Right atrium auricular region (tissue), 2 donors: ENCODE results near the gene STAMBP. TPM values are rescaled to one million over a fixed set of nuclear protein-coding genes. Genes with fewer than 3 reads are reported as not detected.
"Not testable (repeated sequence)": the region's sequence is repeated elsewhere in the genome, so short reads cannot be mapped to it uniquely, and the experiment has no call there.

Source experiments
- DNase-seq: peaks from one replicate; pipeline ENCODE4 v3.0.0-alpha.2; 2019; ENCODE audit warnings: low spot score
- H3K27ac ChIP-seq, 2 donors: fragments of 200-600 bp; sonication (generic); 1 replicate in 1 of 2; 2 replicates in 1 of 2; pipeline ENCODE4 v1.5.1; 2016 to 2019
- H3K27me3 ChIP-seq, 2 donors: fragments of 200-600 bp; sonication (generic); one replicate each; pipeline versions ENCODE4 v1.5.1 to v1.6.0; 2017 to 2019
- H3K36me3 ChIP-seq: fragments of 200-600 bp; sonication (generic); one replicate; pipeline ENCODE4 v1.5.1; 2016
- H3K4me1 ChIP-seq, 2 donors: fragments of 200-600 bp; sonication (generic); one replicate each; pipeline versions ENCODE4 v1.5.1 to v1.6.0; 2017 to 2019
- H3K4me3 ChIP-seq, 2 donors: fragments of 200-600 bp; sonication (generic); 1 replicate in 1 of 2; 2 replicates in 1 of 2; pipeline ENCODE4 v1.5.1; 2017 to 2019; ENCODE audit warnings: mild to moderate bottlenecking in 1 of 2, moderate library complexity in 1 of 2
- H3K9me3 ChIP-seq, 2 donors: fragments of 200-600 bp; sonication (generic); one replicate each; pipeline ENCODE4 v1.5.1; 2019
- total RNA-seq, 2 donors: library from RNA; depleted of rRNA; stranded (reverse); fragments of >200 nt; gene quantifications; one replicate each; pipeline ENCODE4 v1.1.0, GENCODE V29; 2016
- TF ChIP-seq, protein P1 (sequence below), 2 donors: fragments of 200-600 bp; sonication (generic); IDR thresholded peaks; one replicate each; pipeline ENCODE4 v1.5.1; 2019; ENCODE audit warnings: antibody characterized with exemption in 2 of 2

The STAMBP gene
- total RNA-seq, 2 donors from 2014 or later: 23.3 to 37.3 TPM

DNA sequence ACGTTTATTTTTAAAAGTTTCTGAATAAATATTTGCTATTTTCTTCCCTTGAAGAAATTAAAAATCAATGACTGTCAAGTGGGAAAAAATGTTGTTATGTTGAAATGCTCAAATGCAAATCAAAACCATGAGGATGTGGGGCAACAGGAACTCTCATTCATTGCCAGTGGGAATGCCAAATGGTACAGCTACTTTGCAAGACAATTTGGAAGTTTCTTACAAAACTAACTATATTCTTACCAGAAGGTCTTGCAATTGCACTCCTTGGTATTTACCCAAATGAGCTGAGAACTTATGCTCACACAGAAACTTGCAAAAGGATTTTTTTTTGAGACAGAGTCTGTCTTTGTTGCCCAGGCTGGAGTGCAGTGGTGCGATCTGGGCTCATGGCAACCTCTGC lies 56.6 kb downstream of the STAMBP start:
- Histone ChIP-seq H3K4me1 (no peaks in the 10 kb centered on the region), H3K4me3 (no peak overlapping the region), H3K36me3 (no peaks in the 10 kb centered on the region), H3K27me3 (no peaks in the 10 kb centered on the region), H3K9me3 (no peaks in the 10 kb centered on the region), H3K27ac (no peak overlapping the region)
- TF ChIP-seq, protein P1, sequence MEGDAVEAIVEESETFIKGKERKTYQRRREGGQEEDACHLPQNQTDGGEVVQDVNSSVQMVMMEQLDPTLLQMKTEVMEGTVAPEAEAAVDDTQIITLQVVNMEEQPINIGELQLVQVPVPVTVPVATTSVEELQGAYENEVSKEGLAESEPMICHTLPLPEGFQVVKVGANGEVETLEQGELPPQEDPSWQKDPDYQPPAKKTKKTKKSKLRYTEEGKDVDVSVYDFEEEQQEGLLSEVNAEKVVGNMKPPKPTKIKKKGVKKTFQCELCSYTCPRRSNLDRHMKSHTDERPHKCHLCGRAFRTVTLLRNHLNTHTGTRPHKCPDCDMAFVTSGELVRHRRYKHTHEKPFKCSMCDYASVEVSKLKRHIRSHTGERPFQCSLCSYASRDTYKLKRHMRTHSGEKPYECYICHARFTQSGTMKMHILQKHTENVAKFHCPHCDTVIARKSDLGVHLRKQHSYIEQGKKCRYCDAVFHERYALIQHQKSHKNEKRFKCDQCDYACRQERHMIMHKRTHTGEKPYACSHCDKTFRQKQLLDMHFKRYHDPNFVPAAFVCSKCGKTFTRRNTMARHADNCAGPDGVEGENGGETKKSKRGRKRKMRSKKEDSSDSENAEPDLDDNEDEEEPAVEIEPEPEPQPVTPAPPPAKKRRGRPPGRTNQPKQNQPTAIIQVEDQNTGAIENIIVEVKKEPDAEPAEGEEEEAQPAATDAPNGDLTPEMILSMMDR (IDR thresholded peaks at IDR 0.05): no peak
- DNase-seq: no peak

DNA sequence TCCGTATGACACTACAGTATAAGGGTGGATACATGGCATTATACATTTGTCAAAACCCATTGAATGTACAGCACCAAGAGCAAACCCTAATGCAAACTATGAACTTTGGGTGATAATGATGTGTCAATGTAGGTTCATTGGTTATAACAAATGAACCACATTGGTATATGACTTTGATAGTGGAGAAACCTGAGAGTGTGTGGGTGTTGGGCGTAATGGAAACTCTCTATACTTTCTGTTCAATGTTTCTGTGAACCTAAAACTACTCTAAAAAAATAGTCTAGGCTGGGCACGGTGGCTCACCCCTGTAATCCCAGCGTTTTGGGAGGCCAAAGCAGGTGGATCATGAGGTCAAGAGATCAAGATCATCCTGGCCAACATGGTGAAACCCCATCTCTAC lies 57.6 kb downstream of the STAMBP start:
- H3K9me3 ChIP-seq: no peaks in the 10 kb centered on the region
- DNase-seq: no peak

DNA sequence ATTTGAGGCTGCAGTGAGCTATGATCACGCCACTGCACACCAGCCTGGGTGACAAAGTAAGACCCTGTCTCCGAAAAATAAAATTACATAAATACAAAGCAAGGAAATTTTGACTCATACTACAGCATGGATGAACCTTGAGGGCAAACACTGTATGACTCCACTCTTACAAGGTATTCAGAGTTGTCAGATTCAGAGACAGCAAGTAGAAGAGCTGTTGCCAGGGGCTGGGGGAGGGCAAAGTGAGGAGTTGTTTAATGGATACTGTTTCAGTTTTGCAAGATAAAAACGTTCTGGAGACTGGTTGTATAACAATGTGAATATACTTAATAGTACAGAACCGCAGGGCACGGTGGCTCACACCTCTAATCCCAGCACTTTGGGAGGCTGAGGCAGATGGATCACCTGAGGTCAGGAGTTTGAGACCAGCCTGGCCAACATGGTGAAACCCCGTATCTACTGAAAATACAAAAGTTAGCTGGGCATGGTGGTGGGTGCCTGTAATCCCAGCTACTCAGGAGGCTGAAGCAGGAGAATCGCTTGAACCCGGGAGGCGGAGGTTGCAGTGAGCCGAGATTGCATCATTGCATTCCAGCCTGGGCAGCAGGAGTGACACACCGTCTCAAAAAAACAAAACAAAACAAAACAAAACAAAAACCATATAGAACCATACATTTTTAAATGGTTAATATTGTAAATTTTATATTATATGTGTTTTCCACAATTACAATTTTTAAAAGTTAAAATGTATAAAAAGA lies 59.0 kb downstream of the STAMBP start:
- not testable (repeated sequence) for H3K27me3 ChIP-seq, H3K9me3 ChIP-seq, H3K4me3 ChIP-seq, H3K4me1 ChIP-seq, H3K36me3 ChIP-seq, H3K27ac ChIP-seq, DNase-seq

More for the DNA sequence above, 57.6 kb downstream of the STAMBP start:
- Histone ChIP-seq H3K4me1 (no peaks in the 10 kb centered on the region), H3K4me3 (no peak overlapping the region), H3K27me3 (no peaks in the 10 kb centered on the region), H3K27ac (no peak overlapping the region), H3K36me3 (no peaks in the 10 kb centered on the region)
- TF ChIP-seq, protein P1 (IDR thresholded peaks at IDR 0.05): no peak

DNA sequence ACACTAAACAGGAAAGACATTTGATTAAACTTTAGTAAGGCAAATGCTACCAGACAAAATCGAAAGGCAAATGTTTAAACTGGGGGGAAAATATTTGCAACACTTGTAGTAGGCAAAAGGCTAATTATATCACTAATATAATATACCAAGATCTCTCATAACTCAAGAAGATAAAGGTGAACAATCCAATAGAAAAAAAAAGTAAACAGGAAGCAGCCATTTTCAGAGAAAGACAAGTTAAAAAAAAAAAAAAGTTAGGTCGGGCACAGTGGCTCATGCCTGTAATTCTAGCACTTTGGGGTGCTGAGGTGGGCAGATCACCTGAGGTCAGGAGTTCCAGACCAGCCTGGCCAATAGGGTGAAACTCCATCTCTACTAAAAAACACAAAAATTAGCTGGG lies 59.6 kb downstream of the STAMBP start:
- H3K27ac ChIP-seq: no peak overlapping the region
- H3K9me3 ChIP-seq: no peaks in the 10 kb centered on the region
- no peak for DNase-seq
- TF ChIP-seq, protein P1 (IDR thresholded peaks at IDR 0.05): no peak
- no peaks in the 10 kb centered on the region for H3K36me3 ChIP-seq
- H3K4me3 ChIP-seq: no peak overlapping the region
- no peaks in the 10 kb centered on the region for H3K4me1 ChIP-seq
- no peaks in the 10 kb centered on the region for H3K27me3 ChIP-seq

DNA sequence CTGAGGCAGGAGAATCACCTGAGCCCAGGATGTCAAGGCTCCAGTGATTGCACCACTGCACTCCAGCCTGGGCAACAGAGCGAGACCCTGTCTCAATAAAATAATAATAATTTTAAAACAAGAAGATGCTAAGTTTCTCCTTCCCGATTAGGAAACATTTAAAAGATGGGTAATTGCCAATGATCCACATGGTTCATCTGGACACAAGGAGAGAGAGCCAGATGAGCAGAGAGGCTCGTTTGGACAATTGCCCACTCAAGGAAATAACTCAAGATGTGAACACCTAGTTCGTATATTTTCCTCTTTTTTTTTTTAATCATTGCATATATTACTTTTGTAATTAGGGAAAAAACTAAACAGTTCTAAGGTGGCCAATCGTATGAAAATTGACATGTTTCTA lies 60.4 kb downstream of the STAMBP start:
- H3K4me3 ChIP-seq: no peak overlapping the region
- TF ChIP-seq, protein P1 (IDR thresholded peaks at IDR 0.05): no peak
- H3K4me1 ChIP-seq: no peaks in the 10 kb centered on the region
- H3K27me3 ChIP-seq: no peaks in the 10 kb centered on the region
- H3K36me3 ChIP-seq: no peaks in the 10 kb centered on the region
- H3K27ac ChIP-seq: no peak overlapping the region
- no peaks in the 10 kb centered on the region for H3K9me3 ChIP-seq
- DNase-seq: no peak

DNA sequence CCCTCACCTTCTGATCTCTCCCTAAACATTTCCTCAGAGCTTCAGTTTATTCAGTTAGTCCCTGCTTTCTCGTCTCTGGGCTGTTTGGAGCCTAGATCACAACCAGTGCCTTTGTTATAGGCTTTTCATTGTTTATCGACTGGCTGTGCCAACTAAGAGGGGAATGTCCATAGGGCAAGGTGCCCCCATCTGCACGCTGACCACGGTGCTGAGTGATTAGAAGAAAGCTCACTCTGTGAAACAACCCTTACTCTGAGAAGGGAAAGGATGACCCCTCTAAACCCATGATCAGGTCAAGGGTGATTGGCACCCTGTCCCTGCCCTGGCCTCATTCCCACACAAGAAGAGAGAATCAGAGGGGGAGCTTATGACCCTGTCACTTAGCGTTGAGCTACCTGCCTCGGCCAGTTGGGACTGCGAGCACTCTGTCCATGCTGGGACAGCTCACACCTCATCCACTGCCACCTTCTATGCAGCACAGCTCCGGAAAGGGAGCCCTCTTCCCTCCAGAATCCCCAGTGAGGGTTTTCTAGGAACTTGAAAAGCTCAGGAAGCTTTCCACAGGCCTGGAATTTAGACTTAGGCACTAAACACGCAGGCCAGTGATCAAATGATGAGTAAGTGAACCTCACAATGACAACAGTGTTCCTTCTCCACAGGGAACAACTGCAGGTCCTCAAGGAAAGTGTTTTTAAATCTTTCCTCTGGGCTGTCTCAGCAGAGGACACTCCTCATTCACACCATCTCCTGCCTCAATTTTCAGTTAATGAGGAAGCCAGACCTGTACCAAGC lies 61.7 kb downstream of the STAMBP start:
- DNase-seq: no peak
- Histone ChIP-seq H3K27ac (no peak overlapping the region), H3K36me3 (no peaks in the 10 kb centered on the region), H3K9me3 (no peaks in the 10 kb centered on the region), H3K4me3 (no peak overlapping the region), H3K27me3 (no peaks in the 10 kb centered on the region), H3K4me1 (no peaks in the 10 kb centered on the region)
- TF ChIP-seq, protein P1 (IDR thresholded peaks at IDR 0.05): no peak
